Smooth muscle cell (in vitro differentiated cells): ENCODE results near the gene DDX20. TPM values are rescaled to one million over a fixed set of nuclear protein-coding genes. Genes with fewer than 3 reads are reported as not detected.
"Not testable (repeated sequence)": the region's sequence is repeated elsewhere in the genome, so short reads cannot be mapped to it uniquely, and the experiment has no call there.

ENCODE experiments used
- DNase-seq: peaks from one replicate; lab custom pipeline; 2025; ENCODE audit not compliant: unreplicated experiment; lab: John Stamatoyannopoulos, UW
- H2AFZ ChIP-seq: fragments of 200-600 bp; sonication (generic); 2 replicates; pipeline ENCODE4 v1.6.0; 2016; ENCODE audit warnings: antibody characterized with exemption, low read depth, mild to moderate bottlenecking
- H3F3A ChIP-seq: fragments of 200-600 bp; sonication (generic); 2 replicates; pipeline ENCODE4 v1.6.0; 2017; ENCODE audit warnings: antibody characterized with exemption, low read depth
- H3K27ac ChIP-seq: fragments of 200-600 bp; sonication (generic); 2 replicates; pipeline ENCODE4 v1.5.1; 2016; ENCODE audit warnings: low read depth, mild to moderate bottlenecking
- H3K27me3 ChIP-seq: fragments of 200-600 bp; sonication (generic); 2 replicates; pipeline ENCODE4 v1.6.1; 2016; ENCODE audit warnings: low read depth, mild to moderate bottlenecking
- H3K36me3 ChIP-seq: fragments of 200-600 bp; sonication (generic); 2 replicates; pipeline ENCODE4 v1.5.1; 2016; ENCODE audit warnings: low read depth
- H3K4me1 ChIP-seq: fragments of 200-600 bp; sonication (generic); 2 replicates; pipeline ENCODE4 v1.5.1; 2016; ENCODE audit warnings: low read depth
- H3K4me2 ChIP-seq: fragments of 200-600 bp; sonication (generic); 2 replicates; pipeline ENCODE4 v1.6.0; 2016; ENCODE audit warnings: mild to moderate bottlenecking
- H3K4me3 ChIP-seq: fragments of 200-600 bp; sonication (generic); 2 replicates; pipeline ENCODE4 v1.5.1; 2016; ENCODE audit warnings: mild to moderate bottlenecking
- H3K79me2 ChIP-seq: fragments of 200-600 bp; sonication (generic); 2 replicates; pipeline ENCODE4 v1.6.0; 2016; ENCODE audit warnings: low read depth, mild to moderate bottlenecking
- H3K9ac ChIP-seq: fragments of 200-600 bp; sonication (generic); 2 replicates; pipeline ENCODE4 v1.6.0; 2016; ENCODE audit warnings: low read depth
- H3K9me3 ChIP-seq: fragments of 200-600 bp; sonication (generic); replicated peaks from 2 replicates; pipeline ENCODE4 v1.5.1; 2016; ENCODE audit warnings: low read depth
- H4K20me1 ChIP-seq: fragments of 200-600 bp; sonication (generic); 2 replicates; pipeline ENCODE4 v1.6.0; 2016; ENCODE audit warnings: low read depth
- WGBS: methylation state at CpG from one replicate; pipeline ENCODE4 v1.1.7; 2016; ENCODE audit warnings: low lambda C conversion rate; 5-methylcytosine and 5-hydroxymethylcytosine counted together
- polyA plus RNA-seq: library from polyadenylated mRNA; unstranded; fragments of >200 nt; fragmentation: Nextera tagmentation; extraction: Ambion mirVana; gene quantifications from 2 replicates; pipeline ENCODE4 v1.2.1, GENCODE V29; 2016
- total RNA-seq: library from RNA; depleted of rRNA; stranded (reverse); fragments of >200 nt; gene quantifications from 2 replicates; pipeline ENCODE4 v1.2.3, GENCODE V29; 2014
- TF ChIP-seq, protein P1 (sequence below): fragments of 200-600 bp; sonication (generic); IDR thresholded peaks from 2 replicates; pipeline ENCODE4 v1.5.1; 2017; ENCODE audit warnings: borderline replicate concordance, mild to moderate bottlenecking, antibody characterized with exemption; ENCODE audit not compliant: insufficient read depth, poor library complexity, severe bottlenecking

DDX20 gene
- total and polyA plus RNA-seq, 2 experiments from 2014 or later, result 8.8 to 20.0 TPM

DNA sequence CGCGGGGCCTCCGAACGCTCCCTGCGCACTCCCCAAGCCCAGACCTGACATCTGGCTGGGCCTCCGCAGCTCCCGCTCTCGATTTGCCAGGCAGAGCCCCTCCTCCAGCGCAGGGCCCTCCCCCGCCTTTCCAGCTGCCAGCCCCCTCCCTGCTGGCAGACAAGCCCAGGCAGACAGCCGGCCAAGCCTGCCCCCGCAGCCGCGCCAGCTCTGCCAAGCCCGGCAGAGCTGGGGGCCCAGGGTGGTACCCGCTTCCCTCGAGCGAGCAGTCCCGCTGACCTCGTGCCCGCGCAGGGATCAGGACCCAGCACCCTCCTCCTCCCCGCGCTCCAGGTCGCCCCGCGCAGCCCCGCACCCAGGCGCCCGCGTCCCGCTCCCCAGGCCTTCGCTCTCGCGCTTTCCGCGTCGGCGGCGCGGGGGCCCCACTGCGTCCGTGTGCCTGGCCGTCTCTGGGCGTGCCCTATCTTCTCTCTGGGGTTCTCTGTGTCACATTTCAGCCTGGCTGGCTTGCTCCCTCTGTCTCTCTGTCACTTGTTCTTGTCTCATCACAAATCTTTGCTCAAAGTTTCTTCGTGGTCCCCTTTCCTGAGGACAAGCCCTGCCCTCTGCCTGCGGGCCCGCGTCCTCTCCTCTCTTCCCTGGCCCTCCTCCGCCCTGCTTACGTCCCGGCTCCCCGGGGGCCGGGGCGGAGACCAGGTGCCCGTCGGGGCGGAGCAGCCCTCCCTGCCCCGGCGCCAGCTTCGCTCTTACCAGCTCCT, 17.1 kb upstream of the DDX20 start:
- DNase-seq, result peak; percentile 77
- H2AFZ ChIP-seq, result peak overlapping the region; percentile 64
- H3F3A ChIP-seq, result peaks cover 9% of the 10 kb centered on the region
- H3K4me1 ChIP-seq, result peaks cover 26% of the 10 kb centered on the region
- peak overlapping the region; percentile 53 for H3K4me3 ChIP-seq
- peaks cover 6% of the 10 kb centered on the region for H4K20me1 ChIP-seq
- H3K9ac ChIP-seq, result peak overlapping the region; percentile 16
- no peaks in the 10 kb centered on the region for H3K9me3 ChIP-seq
- peaks cover 13% of the 10 kb centered on the region for H3K27me3 ChIP-seq
- TF ChIP-seq, protein P1, sequence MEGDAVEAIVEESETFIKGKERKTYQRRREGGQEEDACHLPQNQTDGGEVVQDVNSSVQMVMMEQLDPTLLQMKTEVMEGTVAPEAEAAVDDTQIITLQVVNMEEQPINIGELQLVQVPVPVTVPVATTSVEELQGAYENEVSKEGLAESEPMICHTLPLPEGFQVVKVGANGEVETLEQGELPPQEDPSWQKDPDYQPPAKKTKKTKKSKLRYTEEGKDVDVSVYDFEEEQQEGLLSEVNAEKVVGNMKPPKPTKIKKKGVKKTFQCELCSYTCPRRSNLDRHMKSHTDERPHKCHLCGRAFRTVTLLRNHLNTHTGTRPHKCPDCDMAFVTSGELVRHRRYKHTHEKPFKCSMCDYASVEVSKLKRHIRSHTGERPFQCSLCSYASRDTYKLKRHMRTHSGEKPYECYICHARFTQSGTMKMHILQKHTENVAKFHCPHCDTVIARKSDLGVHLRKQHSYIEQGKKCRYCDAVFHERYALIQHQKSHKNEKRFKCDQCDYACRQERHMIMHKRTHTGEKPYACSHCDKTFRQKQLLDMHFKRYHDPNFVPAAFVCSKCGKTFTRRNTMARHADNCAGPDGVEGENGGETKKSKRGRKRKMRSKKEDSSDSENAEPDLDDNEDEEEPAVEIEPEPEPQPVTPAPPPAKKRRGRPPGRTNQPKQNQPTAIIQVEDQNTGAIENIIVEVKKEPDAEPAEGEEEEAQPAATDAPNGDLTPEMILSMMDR, result no peak
- WGBS, result under 1% methylated on average over 27 of the region's 61 CpGs
- peak overlapping the region; percentile 85 for H3K4me2 ChIP-seq
- H3K27ac ChIP-seq, result peak overlapping the region; percentile 36
- H3K36me3 ChIP-seq, result no peaks in the 10 kb centered on the region
- H3K79me2 ChIP-seq, result no peaks in the 10 kb centered on the region

DNA sequence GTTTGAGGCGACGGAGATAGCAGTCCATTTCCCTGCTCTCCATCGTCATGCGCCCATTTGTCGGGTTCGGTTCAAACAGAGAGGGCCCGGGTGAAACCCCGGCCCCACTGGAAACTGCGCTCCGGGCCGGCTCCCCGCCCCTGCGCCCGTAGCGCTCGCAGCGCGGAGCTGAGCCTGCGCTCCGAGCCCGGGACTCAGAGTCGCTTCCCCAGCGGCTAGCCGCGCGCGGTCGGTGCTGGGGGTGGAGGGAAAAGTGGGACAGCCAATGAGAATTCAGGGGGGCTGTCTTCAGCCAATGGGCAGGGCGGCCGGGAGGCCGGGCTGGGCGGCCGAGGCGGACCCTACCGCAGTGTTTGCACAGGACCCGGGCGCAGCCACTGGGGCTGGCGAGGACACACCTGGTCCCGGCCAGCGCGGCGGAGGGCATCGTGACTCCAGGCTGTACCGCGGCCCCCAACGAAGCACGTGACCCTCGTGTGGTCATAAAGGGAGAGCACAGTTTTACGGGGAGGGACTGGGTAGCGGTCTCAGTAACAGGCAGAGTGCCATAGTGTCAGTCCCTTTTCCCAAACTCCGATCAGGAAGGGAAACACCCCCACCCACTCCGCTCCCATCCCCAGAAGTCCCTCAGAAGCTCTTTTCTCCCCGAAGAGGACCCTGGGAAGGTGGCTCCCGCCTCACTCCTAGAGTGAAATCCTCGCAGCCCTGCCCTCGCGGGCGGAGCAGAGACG, 16.3 kb upstream of the DDX20 start, which contains the start of gene INKA2:
Gene INKA2 (minus strand): TSS at position 202 of the 731 bp plus-strand sequence. CDS start 153 bp downstream, at position 49.
- peaks cover 13% of the 10 kb centered on the region for H3K27me3 ChIP-seq
- H3K4me2 ChIP-seq, result peak within 1 kb of the TSS; percentile 85
- DNase-seq, result peak; percentile 77
- peaks cover 9% of the 10 kb centered on the region for H3F3A ChIP-seq
- peaks cover 6% of the 10 kb centered on the region for H4K20me1 ChIP-seq
- no peaks in the 10 kb centered on the region for H3K36me3 ChIP-seq
- H3K4me3 ChIP-seq, result peak within 1 kb of the TSS; percentile 53
- no peaks in the 10 kb centered on the region for H3K79me2 ChIP-seq
- H3K9me3 ChIP-seq, result no peaks in the 10 kb centered on the region
- H3K9ac ChIP-seq, result peak within 1 kb of the TSS; percentile 16
- peaks cover 26% of the 10 kb centered on the region for H3K4me1 ChIP-seq
- TF ChIP-seq, protein P1, result no peak
- under 1% methylated on average over 58 of the region's 59 CpGs for WGBS
- H2AFZ ChIP-seq, result peak within 1 kb of the TSS; percentile 71
- peak within 1 kb of the TSS; percentile 36 for H3K27ac ChIP-seq

DNA sequence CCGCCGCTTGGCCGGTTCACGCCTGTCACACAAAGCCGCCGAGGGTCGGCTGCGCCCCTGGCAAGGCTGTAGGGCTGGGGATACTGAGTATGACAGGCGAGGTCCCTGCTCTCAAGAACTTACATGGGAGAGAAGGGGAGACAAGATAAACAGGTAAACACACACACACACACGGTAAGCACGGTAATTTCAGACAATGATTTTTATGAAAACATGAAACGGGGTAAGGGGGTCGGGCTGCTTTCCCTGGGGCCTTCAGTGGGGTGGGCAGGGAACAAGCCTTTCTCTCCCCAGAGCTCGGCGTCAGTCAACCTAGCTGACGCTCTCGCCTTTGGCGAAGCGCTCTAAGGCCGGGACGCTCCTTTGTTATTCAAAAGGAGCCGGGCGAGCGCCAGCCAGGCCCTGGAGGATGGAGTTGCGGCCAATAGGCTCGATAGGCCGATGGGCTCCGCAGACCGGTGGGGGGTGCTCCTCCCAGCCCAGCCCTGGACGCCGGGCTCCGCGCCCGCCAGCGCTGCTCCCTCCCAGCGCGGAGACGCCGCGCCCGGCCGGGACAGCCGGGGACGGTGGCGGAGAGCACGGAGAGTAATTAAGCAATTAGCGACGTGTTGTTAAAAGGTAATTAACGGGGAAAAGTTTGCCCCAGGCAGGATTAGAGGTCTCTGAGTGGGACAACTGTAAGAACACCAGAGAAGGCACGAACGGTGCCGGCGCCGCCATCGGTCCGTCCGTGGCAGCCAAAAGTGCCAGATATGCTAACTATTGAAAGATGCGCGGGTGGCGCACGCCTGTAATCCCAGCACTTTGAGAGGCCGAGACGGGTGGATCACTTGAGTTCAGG, 15.6 kb upstream of the DDX20 start:
- peaks cover 9% of the 10 kb centered on the region for H3F3A ChIP-seq
- H3K4me3 ChIP-seq, result peak overlapping the region; percentile 53
- DNase-seq, result peak; percentile 44
- H3K9me3 ChIP-seq, result no peaks in the 10 kb centered on the region
- H3K27me3 ChIP-seq, result peaks cover 13% of the 10 kb centered on the region
- H3K9ac ChIP-seq, result peak overlapping the region; percentile 16
- H3K36me3 ChIP-seq, result no peaks in the 10 kb centered on the region
- peak overlapping the region; percentile 71 for H2AFZ ChIP-seq
- H3K27ac ChIP-seq, result peak overlapping the region; percentile 36
- peaks cover 26% of the 10 kb centered on the region for H3K4me1 ChIP-seq
- 2% methylated on average over 63 of the region's 63 CpGs for WGBS
- peaks cover 6% of the 10 kb centered on the region for H4K20me1 ChIP-seq
- TF ChIP-seq, protein P1, result no peak
- peak overlapping the region; percentile 85 for H3K4me2 ChIP-seq
- no peaks in the 10 kb centered on the region for H3K79me2 ChIP-seq

DNA sequence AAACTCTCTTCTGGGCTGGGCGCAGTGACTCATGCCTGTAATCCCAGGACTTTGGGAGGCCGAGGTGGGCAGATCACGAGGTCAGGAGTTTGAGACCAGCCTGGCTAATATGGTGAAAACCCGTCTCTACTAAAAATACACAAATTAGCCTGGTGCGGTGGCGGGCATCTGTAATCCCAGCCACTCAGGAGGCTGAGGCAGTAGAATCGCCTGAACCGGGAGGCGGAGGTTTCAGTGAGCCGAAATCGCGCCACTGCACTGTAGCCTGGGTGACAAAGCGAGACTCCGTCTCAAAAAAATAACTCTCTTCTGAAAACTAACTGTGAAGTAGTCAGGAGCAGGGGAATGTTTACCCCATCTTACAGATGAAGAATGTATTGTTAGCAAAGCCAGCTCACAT, 13.4 kb upstream of the DDX20 start:
- H3K4me2 ChIP-seq, H3K79me2 ChIP-seq, H4K20me1 ChIP-seq, H3F3A ChIP-seq, H3K9me3 ChIP-seq, DNase-seq, H3K9ac ChIP-seq, H3K27ac ChIP-seq, H2AFZ ChIP-seq, H3K36me3 ChIP-seq, H3K4me3 ChIP-seq: not testable (repeated sequence)
- H3K27me3 ChIP-seq, result peaks cover 13% of the 10 kb centered on the region
- peaks cover 13% of the 10 kb centered on the region for H3K4me1 ChIP-seq
- WGBS, result 91% methylated on average over 14 of the region's 14 CpGs
